Measurements from ENCODE around the gene FANCC. TPM values are rescaled to one million over a fixed set of nuclear protein-coding genes. Genes with fewer than 3 reads are reported as not detected.
A peak's percentile ranks its signal among the peaks of the same experiment; 100 is the strongest.

Gene FANCC, protein sequence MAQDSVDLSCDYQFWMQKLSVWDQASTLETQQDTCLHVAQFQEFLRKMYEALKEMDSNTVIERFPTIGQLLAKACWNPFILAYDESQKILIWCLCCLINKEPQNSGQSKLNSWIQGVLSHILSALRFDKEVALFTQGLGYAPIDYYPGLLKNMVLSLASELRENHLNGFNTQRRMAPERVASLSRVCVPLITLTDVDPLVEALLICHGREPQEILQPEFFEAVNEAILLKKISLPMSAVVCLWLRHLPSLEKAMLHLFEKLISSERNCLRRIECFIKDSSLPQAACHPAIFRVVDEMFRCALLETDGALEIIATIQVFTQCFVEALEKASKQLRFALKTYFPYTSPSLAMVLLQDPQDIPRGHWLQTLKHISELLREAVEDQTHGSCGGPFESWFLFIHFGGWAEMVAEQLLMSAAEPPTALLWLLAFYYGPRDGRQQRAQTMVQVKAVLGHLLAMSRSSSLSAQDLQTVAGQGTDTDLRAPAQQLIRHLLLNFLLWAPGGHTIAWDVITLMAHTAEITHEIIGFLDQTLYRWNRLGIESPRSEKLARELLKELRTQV
- total RNA-seq (ENCODE audit: unreplicated experiment) = 22.9 TPM
- long read RNA-seq, partial matches to known transcripts = 1 of 3 reads
- long read RNA-seq, other reads (novel, unspliced or antisense) = 2 of 3 reads

DNA sequence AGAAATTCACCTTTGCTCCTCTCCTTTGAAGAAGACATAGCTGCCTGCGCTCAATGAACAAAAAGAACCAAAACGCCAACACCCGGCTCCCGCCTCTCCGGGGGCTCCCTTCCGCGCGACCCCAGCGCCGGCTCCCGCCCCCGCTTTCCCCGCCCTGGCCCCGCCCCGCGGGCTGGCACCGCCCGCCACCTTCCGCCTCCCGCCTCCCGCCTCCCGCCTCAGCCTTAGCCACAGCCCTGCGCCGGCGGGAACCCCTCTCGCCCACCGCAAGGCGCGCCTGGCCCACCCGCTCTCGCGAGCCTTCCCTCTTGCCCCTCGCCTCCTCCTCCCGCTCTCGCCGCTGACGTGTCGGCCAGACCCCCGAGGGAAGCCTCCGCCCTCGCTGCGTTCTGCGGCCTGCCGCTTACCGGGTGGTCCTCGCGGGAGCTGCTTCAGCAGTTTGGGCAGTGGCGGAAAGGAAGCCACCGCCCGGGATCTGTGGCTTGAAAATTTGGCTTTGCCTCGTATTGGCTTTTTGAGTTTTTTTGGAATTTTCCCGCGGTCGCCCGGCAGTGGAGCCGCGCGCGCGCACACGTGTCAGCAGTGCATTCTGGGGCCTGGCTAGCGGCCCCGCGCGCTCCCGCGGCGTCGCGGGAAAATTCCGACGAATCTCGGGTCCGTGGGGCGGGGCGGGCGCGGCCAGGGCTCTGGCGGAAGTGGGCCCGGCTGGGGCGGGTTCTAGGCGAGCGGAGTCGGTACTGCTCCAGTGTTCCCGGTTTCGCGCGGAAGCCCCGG is at the start of gene FANCC:
Gene FANCC, minus strand, starts transcription at position 591 of the 774 bp plus-strand sequence. CDS start 68,418 bp downstream, outside the sequence.
- peaks cover 12% of the 10 kb centered on the region for H3K4me1 Mint-ChIP-seq (ENCODE audit: low read depth, unreplicated experiment)
- TF ChIP-seq, protein P1, sequence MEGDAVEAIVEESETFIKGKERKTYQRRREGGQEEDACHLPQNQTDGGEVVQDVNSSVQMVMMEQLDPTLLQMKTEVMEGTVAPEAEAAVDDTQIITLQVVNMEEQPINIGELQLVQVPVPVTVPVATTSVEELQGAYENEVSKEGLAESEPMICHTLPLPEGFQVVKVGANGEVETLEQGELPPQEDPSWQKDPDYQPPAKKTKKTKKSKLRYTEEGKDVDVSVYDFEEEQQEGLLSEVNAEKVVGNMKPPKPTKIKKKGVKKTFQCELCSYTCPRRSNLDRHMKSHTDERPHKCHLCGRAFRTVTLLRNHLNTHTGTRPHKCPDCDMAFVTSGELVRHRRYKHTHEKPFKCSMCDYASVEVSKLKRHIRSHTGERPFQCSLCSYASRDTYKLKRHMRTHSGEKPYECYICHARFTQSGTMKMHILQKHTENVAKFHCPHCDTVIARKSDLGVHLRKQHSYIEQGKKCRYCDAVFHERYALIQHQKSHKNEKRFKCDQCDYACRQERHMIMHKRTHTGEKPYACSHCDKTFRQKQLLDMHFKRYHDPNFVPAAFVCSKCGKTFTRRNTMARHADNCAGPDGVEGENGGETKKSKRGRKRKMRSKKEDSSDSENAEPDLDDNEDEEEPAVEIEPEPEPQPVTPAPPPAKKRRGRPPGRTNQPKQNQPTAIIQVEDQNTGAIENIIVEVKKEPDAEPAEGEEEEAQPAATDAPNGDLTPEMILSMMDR (IDR thresholded peaks at IDR 0.05; ENCODE audit: partially characterized antibody, unreplicated experiment) = no peak
- no peaks in the 10 kb centered on the region for H3K36me3 Mint-ChIP-seq (ENCODE audit: unreplicated experiment)
- H3K9me3 Mint-ChIP-seq (ENCODE audit: unreplicated experiment) = peaks cover 7% of the 10 kb centered on the region
- H3K27me3 Mint-ChIP-seq (ENCODE audit: unreplicated experiment) = peaks cover 7% of the 10 kb centered on the region
- peak; percentile 99 for DNase-seq
- peak within 1 kb of the TSS; percentile 96 for H3K27ac Mint-ChIP-seq (ENCODE audit: unreplicated experiment)
- H3K4me3 Mint-ChIP-seq (ENCODE audit: unreplicated experiment) = peak within 1 kb of the TSS; percentile 93

DNA sequence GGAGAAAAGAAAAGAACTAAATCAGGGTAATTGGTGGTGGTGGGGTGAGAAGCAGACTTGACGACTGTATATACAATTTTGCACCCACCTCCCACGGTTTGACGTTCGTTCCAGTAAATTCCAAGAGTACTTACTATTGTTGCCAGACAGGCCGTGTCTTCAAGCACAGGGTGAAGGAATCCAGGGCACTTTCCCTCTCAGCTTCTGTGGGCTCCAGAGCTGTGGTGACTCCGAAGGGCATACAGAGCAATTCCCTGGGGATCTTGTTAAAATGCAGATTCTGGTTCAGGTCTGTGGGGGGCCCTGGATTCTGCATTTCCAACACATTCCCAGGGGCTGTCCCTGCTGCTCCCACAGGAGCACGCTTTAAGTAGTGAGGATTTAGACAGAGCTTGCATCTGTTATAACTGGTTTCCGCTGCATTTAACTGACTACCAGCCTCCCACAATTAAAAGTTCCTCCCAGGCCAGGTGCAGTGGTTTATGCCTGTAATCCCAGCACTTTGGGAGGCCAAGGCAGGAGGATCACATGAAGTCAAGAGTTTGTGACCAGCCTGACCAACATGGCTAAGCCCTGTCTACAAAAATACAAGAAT is 49.3 kb upstream of the FANCC start:
- peaks cover 5% of the 10 kb centered on the region for H3K36me3 Mint-ChIP-seq (ENCODE audit: unreplicated experiment)
- TF ChIP-seq, protein P1 (IDR thresholded peaks at IDR 0.05; ENCODE audit: partially characterized antibody, unreplicated experiment) = no peak
- H3K27me3 Mint-ChIP-seq (ENCODE audit: unreplicated experiment) = no peaks in the 10 kb centered on the region
- no peaks in the 10 kb centered on the region for H3K4me1 Mint-ChIP-seq (ENCODE audit: low read depth, unreplicated experiment)
- DNase-seq = no peak
- no peak overlapping the region for H3K4me3 Mint-ChIP-seq (ENCODE audit: unreplicated experiment)
- no peak overlapping the region for H3K27ac Mint-ChIP-seq (ENCODE audit: unreplicated experiment)
- H3K9me3 Mint-ChIP-seq (ENCODE audit: unreplicated experiment) = peaks cover 2% of the 10 kb centered on the region

DNA sequence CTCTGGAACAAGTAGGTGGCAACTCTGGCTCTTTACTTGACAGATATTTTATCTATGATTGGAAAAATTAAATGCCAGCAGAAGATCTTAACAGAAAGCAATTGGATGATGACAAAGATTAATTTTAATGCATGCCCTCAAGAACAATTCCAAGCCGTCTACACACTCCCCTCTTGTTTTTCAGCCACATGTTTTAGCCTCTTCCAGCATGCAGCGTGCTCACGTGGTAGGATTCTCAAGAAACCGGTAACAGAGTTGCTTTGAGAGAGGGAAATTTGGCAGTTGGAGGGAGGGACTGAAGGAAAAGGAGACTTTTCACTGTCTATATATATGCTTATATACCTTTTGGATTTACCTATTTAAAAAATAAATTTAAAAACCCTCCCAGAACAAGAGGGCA is 48.3 kb upstream of the FANCC start:
- DNase-seq = no peak
- no peak overlapping the region for H3K4me3 Mint-ChIP-seq (ENCODE audit: unreplicated experiment)
- peaks cover 4% of the 10 kb centered on the region for H3K4me1 Mint-ChIP-seq (ENCODE audit: low read depth, unreplicated experiment)
- H3K27me3 Mint-ChIP-seq (ENCODE audit: unreplicated experiment) = no peaks in the 10 kb centered on the region
- H3K36me3 Mint-ChIP-seq (ENCODE audit: unreplicated experiment) = peaks cover 5% of the 10 kb centered on the region
- peaks cover 2% of the 10 kb centered on the region for H3K9me3 Mint-ChIP-seq (ENCODE audit: unreplicated experiment)
- H3K27ac Mint-ChIP-seq (ENCODE audit: unreplicated experiment) = no peak overlapping the region
- TF ChIP-seq, protein P1 (IDR thresholded peaks at IDR 0.05; ENCODE audit: partially characterized antibody, unreplicated experiment) = no peak

DNA sequence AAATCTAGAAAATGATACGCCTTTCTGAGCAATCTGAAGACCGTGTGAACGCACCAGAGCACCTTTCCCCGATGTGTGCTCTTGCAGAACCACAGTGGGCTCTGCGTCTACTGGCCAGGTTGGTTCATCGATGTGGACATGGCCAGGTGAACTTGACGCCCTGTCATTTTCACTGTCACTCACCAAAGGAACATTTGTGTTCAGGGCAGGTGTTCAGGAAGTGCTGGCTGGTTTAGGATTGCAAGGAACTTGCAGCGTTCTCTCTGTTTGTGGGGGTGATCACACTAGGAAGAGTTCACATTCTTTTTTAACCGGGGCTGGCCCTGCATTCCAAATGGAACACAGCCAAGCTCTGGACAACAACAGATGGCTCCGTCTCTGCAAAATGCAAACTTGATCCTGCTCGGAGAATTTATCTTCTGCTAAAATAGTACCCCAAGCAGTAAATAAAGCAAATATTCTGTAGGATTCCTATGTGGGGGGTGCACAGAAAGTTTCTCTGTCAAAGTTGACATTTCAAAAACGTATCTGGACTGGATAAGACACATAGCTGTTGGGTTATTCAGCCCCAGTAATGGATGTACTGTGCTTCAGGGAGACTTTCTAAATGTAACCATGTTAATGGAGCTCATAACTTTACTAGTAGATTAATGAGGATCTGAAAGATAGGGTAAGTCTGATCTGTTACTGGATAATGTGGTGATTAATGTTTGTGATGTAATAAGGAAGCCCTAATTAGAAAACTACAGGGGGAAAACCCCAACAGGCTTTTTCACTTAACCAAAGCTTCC is 45.7 kb upstream of the FANCC start:
- no peak overlapping the region for H3K4me3 Mint-ChIP-seq (ENCODE audit: unreplicated experiment)

More for the DNA sequence above, 45.7 kb upstream of the FANCC start:
- no peaks in the 10 kb centered on the region for H3K9me3 Mint-ChIP-seq (ENCODE audit: unreplicated experiment)
- peaks cover under 1% of the 10 kb centered on the region for H3K36me3 Mint-ChIP-seq (ENCODE audit: unreplicated experiment)
- no peaks in the 10 kb centered on the region for H3K27me3 Mint-ChIP-seq (ENCODE audit: unreplicated experiment)
- TF ChIP-seq, protein P1 (IDR thresholded peaks at IDR 0.05; ENCODE audit: partially characterized antibody, unreplicated experiment) = no peak
- peaks cover 4% of the 10 kb centered on the region for H3K4me1 Mint-ChIP-seq (ENCODE audit: low read depth, unreplicated experiment)
- DNase-seq = no peak
- no peak overlapping the region for H3K27ac Mint-ChIP-seq (ENCODE audit: unreplicated experiment)
